SK-MEL-5 (cell line): ENCODE data around the gene TSPAN13. TPM values are rescaled to one million over a fixed set of nuclear protein-coding genes. Genes with fewer than 3 reads are reported as not detected.
"Not testable (repeated sequence)": the region's sequence is repeated elsewhere in the genome, so short reads cannot be mapped to it uniquely, and the experiment has no call there.

ENCODE experiments used
- DNase-seq: peaks from one replicate; pipeline ENCODE4 v3.0.0-alpha.2; 2016; ENCODE audit warnings: low read depth, low spot score
- in situ Hi-C: cut with HindIII; loops from 2 replicates; pipeline ENCODE4 v1.10.0; 2016; ENCODE audit warnings: low sequenced_read_pairs, high pct_unique_total_duplicates, low pct_unique_long_range_greater_than_20kb
- total RNA-seq: library from RNA; depleted of rRNA; stranded (reverse); fragments of >200 nt; shearing (Covaris generic); gene quantifications from 2 replicates; pipeline ENCODE4 v1.2.3, GENCODE V29; 2014

Gene TSPAN13
- total RNA-seq, 1 experiment from 2014 or later: 36.7 TPM

DNA sequence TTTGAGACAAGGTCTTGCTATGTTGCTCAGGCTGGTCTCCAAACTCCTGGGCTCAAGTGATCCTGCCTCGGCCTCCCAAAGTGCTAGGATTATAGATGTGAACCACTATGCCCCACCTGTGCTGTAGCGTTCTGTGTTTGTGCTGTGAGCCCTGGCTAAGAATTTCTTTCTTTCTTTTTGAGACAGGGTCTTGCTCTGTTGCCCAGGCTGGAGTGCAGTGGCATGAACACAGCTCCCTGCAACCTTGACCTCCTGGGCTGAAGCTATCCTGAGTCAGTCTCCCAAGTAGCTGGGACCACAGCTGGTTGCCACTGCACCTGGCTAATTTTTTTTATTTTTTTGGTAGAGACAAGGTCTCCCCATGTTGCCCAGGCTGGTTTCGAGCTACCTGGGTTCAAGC, 11.4 kb downstream of the TSPAN13 start:
- DNase-seq: no peak
- in situ Hi-C loops: no loop called here

DNA sequence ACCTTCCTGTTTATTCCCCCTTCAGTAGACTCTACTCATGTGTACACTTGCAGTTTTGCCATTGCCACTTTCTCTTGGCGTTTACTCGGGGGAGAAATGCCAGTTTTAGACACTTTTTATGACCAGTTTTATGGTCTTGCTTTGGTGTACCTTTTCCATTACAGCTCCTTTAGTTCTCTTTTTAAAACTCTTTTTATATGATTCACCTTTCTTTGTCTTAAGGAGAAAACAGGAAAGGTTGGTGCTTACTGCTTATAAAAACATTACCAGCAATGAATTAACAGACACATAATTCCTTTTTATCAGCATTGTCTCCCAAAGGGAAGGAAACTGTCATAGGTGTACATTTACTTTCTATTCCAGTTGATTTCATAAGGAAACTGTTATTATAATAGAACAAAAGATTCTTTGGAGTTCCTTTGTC, 11.9 kb downstream of the TSPAN13 start:
- DNase-seq: no peak
- in situ Hi-C loops: no loop called here

DNA sequence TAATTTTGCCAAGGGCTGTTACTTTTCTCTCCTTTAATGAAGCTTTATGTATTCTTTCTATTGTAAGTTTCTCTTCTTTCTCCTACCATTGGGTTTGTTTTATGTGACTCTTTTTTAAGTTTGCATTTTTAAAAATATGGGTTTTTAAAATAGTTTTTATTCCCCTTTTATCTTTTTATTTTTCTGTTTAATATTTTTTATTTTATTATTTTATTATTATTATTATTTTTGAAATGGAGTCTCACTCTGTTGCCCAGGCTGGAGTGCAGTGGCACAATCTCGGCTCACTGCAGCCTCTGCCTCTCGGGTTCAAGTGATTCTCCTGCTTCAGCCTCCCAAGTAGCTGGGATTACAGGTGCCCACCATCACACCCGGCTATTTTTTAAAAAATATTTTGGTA, 16.4 kb downstream of the TSPAN13 start:
- DNase-seq, in situ Hi-C loops: not testable (repeated sequence)

DNA sequence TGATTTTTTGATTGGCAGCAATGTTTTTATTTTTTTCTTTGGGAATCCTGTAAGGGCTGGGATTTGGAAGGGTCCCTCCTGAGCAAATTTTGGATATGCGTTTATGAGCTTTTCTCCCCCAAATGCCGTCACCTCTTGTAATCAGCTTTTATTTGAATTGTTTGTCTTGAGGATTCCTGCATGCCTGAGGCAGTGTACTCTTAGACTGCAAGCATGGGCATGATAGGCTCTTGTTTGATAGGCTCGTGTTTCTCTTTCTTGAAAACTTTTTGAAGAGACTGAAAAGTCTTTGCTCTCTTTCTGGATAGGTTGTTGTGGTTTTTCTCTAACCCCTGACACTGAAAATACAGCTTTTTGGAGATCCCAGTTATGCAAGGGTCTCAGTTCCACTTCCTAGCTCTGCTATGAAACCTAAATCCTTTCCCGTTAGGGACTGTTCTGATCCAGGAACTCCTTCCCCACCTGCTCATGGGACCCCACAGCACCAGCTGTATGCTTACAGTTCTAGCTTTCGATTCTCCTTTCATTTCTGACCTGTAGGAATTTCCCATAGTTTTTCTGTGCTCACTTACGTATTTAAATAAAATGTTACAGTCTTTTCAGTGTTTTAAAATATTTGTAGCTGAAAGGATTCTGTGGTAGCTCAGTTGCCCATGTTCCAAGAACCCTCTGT, 17.2 kb downstream of the TSPAN13 start:
- DNase-seq: no peak
- in situ Hi-C loops: no loop called here

DNA sequence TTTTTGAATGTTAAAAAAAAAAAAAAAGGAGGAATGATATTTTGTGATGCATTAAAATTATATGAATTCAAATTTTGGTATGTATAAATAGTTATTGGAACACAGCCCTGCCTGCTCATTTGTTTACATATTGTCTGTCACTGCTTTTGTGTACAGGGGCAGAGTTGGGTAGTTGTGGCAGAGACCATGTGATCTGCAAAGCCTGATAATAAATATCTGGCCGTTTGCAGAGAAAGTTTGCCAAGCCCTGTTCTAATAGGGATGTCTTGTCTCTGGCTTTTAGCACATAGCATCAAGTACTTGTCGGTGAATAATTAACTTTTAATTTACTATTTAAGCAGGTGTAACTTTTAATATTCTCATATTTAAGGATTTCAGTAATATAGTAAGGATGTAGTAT, 19.8 kb downstream of the TSPAN13 start:
- in situ Hi-C loops: no loop called here

DNA sequence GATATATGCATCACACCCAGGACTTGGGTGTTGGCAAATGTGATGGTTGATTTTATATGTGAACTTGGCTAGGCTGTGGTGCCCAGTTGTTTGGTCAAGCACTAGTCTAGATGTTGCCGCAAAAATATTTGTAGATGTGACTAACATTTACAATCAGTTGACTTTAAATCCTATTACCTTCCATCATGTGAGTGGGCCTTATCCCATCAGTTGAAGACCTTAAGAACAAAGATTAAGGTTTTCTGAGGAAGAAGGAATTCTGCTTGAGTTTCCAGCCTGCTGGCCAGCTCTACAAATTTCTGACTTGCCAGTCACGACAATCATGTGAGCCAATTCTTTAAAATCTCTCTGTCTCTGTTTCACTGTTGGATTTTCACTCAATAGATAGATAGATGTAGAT, 20.3 kb downstream of the TSPAN13 start:
- in situ Hi-C loops: no loop called here
- no peak for DNase-seq

More for the DNA sequence above, 19.8 kb downstream of the TSPAN13 start:
- DNase-seq: no peak

DNA sequence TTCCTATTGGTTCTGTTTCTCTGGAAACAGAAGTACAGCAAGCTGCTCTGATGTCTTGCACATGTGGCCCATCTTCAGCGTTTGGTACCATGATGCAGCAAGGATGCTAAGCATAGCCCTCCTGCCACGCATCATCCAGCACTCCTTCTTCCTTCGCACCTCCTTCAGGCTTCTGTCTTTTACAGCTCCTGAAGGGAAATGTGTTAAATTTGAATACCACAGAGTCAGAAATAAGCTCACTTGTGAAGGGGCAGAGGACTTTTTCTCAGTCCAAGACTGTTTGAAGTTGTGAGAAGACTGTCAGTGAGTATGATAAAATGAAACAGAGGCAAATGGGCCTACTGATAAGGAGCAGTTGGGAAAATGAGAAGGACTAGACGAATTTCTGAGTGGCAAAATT, 20.7 kb downstream of the TSPAN13 start:
- no peak for DNase-seq
- in situ Hi-C loops: no loop called here

DNA sequence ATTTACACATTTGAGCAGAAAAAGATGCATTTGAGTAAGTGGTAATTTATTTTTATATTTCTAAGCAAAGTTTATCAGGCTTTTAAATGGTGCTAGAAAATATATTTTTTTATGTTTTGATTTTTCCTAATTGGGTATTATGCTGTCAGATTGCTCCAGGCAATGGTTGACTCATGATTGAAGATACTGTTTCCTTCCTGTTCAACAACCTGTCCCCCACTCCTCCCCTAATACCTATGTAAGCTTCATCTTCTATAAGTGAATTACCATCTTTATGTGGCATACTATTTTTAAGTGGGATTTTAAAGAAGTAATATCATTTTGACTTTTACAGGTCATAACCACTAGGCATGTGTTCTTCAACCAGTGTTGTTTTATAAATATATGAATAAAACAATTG, 21.4 kb downstream of the TSPAN13 start:
- in situ Hi-C loops: no loop called here
- DNase-seq: no peak

DNA sequence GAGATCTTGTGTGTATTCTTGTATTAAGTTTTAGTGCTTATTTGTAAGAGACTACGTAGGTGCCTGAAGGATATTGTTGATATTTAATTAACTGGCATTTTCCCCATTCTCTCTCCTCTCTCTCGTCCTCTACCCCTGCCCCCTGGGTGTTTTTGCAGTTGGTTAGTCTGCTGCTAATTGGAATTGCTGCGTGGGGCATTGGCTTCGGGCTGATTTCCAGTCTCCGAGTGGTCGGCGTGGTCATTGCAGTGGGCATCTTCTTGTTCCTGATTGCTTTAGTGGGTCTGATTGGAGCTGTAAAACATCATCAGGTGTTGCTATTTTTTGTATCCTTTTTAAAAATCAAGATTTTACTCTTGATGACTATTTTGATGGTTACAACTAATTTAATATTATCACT, 22.5 kb downstream of the TSPAN13 start:
- DNase-seq: no peak
- in situ Hi-C loops: no loop called here

DNA sequence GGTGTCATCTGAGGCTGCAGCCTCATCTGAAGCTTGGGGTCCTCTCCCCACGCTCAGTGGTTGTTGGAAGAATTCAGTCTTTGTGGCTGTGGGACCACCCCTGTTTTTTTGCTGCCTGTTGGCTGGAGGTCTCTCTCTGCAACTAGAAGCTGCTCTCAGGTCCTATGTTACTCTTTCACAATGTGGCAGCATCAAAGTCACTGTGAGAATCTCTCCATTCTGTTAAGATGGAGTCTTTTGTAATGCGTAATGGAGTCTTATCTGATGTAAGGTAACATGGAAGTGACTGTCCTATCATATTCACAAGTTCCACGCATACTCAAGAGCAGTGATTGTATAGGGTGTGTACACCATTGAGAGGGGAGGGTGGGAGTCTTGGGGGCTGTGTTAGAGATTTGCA, 24.9 kb downstream of the TSPAN13 start:
- in situ Hi-C loops: no loop called here

DNA sequence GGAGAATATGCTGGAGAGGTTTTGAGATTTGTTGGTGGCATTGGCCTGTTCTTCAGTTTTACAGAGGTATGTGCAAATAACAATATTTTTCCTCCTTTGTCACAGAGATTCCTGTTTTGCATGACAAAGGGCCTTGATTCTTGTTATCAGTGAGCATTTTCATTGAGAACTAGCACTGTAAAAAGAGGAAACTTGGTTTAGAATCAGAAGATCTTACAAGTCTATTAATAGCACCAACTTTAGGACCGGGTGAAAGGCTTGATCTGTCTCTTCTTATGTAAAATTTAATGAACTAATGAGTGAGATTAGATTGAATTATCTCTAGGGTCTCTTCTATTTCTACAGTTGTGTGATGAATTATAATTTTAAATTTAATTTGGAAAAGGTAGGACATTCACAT, 25.5 kb downstream of the TSPAN13 start:
- in situ Hi-C loops: no loop called here
- DNase-seq: no peak

More for the DNA sequence above, 24.9 kb downstream of the TSPAN13 start:
- no peak for DNase-seq

DNA sequence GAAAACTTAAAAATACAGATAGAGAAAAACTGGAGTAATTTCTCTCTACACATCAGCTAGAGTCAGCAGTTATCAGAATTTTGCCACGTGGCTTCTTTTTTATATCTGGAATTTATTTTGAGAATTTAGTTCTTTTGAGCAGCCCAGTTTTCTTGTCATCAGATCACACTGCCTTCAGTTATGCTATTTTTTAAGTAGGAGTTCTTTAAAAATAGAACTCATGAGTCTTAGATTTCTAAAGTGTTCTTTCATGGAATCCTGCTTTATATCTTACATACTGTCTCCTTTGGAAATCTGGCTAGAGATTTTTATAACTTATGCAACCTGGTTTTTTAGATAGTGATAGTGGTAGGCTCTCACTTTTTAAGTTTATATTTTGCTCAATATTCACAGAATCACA, 27.0 kb downstream of the TSPAN13 start:
- DNase-seq: no peak
- in situ Hi-C loops: no loop called here

DNA sequence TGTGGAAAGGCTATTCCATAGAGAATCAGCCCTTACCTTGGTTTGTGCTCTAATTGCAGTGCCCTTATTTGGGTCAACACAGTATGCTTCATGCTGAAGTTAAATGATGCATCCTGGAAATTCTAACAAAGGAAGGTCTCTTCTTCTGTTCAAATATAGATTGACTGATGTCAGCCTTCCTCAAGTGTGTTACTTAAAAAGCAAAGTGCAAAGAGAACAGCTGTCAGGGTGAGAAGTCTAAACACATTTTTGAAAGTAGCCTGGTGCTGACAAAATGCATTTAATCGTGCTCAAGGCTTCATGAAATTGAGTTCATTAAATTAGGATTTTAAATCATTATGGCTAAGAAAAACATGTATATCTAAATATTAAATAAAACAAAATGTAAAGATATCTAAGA, 31.8 kb downstream of the TSPAN13 start:
- in situ Hi-C loops: no loop called here
- peak; percentile 46 for DNase-seq

DNA sequence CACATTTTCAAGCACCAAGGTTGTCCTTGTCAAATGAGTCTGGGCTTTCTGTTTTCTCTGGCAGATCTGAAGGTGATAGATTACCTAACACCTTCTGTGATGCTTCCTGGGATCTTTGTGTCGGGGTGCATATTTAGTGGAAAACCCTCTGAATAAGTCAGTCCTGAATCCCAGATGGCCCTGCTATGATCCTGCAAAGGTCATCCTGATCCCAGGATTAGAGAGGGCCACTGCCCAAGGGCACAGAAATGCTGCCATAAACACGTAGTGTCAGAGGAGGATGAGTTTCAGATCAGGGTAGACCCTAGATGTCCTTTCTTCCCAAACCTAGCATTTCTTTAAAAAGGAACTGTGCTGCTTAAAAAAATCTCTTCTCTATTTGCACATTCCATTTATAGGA, 32.3 kb downstream of the TSPAN13 start:
- peak; percentile 71 for DNase-seq
- in situ Hi-C loops: no loop called here

DNA sequence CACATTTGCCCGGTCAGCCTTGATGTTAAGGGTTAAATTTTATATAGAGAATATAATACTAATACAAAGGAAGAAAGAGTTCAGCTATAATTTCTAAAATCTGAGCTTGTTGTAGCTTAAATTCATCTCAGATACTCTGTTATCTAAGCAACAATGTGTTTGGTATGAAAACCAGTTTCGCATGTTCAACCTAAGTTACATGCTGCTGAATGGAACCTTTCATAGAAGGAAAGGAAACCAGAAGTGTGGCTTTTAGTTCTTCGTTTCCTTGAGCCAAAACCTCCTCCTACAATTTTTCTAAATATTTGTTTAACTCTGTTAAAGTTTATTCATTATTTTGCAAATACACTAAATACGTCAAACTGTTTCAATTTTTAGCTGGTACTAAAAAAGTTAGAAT, 32.7 kb downstream of the TSPAN13 start:
- in situ Hi-C loops: no loop called here
- peak; percentile 59 for DNase-seq

DNA sequence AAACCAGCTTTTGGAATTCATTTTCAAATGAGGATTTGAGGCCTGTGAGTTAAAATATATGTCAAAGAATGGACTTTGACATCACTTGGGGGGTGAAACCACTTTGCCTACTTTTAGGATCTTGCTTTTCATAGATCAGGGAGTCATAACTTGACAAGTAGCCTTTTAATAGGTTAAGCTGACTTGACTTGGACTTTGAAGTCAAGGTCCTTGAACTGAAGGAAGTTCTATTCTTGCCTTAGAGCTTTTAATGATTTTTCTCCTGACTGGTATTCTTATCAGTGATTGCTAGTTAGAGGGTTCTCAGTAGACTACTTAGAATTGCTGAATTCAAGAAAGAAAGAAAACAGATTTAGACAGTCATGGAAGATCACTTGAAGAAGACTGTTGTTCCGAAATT, 33.6 kb downstream of the TSPAN13 start:
- no peak for DNase-seq
- in situ Hi-C loops: no loop called here

DNA sequence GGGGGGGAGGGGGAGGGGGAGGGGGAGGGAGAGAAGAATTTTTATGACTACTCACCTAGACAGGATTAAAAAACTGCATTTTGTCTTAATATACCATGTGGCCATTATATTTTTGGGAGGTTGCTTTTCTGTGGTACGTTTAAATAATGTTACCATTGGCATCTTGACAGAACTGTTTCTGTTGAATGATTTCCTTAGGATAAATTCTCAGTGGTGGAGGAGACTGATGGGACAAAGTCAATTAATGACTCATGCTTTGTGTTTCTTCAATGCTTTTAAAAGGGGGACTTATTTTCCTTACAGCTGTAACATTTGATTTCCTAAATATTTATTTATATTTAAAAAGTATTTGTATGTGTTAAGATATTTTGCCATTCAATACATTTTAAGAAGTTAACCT, 37.5 kb downstream of the TSPAN13 start:
- DNase-seq: no peak
- in situ Hi-C loops: no loop called here

DNA sequence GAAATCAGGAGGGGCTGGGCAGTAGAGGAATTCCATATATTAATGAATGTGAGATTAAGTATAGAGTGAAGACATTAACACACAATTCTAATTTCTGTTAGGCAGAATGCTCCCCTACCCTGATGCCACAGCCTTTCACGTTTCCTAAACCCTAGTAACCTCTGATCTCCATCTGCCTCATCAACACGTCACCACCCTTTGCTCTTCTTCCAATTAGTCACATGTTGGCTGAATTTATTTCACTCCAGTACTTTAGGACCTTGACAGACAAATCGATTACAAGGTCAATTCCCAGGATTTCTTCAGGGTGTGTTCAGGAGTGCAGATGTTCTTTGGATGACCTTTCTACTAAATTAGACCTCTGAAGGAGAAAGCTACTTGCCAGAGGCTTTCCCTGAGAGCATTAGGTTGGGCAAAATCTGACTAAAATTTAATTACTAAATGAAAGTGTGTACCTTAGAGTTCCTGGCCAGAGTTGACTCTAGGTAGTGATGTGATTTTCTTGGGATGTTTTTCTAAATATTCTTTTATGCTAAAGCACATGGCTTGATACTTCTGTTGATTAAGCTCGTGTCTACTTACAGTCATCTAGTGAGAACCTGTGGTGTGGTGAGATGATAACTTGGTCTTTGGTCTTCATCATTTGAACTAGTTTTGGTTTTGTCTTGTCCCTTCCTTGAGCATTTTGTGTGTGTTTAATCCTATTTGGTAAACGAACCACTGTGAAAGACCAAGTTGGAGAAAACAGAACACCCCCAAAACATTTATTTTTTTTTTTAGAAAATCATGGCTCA, 38.5 kb downstream of the TSPAN13 start:
- DNase-seq: no peak
- in situ Hi-C loops: no loop called here

DNA sequence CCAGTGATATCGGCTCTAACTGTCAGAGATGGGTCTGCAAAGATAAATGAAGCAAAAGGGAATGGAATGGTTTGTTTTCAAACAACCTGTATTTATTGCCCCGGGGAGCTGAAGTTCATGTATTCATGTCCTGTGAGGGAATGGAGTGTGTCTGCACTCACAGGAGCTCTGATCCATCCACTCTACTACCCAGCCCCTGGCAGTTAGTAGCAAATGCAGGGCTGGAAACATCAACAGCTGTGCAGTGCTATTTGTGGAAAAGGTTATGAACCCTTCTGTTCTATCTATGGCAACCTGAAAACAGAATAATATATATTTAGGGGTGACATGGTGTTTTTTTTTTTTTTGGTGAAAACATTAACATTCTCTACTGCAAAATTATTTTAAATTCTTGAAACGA, 41.4 kb downstream of the TSPAN13 start:
- in situ Hi-C loops: no loop called here
- DNase-seq: no peak
